GM20431 (cell line): Measurements from ENCODE around the gene GMEB2.
"Not testable (repeated sequence)": the region's sequence is repeated elsewhere in the genome, so short reads cannot be mapped to it uniquely, and the experiment has no call there.

Experiments
- in situ Hi-C: fragments of 300-500 bp; cut with MseI, MboI; formaldehyde crosslinking; loops from one replicate; pipeline ENCODE4 v1.15.0; 2020; ENCODE audit warnings: low sequenced_read_pairs; ENCODE audit not compliant: unreplicated experiment

The GMEB2 gene

DNA sequence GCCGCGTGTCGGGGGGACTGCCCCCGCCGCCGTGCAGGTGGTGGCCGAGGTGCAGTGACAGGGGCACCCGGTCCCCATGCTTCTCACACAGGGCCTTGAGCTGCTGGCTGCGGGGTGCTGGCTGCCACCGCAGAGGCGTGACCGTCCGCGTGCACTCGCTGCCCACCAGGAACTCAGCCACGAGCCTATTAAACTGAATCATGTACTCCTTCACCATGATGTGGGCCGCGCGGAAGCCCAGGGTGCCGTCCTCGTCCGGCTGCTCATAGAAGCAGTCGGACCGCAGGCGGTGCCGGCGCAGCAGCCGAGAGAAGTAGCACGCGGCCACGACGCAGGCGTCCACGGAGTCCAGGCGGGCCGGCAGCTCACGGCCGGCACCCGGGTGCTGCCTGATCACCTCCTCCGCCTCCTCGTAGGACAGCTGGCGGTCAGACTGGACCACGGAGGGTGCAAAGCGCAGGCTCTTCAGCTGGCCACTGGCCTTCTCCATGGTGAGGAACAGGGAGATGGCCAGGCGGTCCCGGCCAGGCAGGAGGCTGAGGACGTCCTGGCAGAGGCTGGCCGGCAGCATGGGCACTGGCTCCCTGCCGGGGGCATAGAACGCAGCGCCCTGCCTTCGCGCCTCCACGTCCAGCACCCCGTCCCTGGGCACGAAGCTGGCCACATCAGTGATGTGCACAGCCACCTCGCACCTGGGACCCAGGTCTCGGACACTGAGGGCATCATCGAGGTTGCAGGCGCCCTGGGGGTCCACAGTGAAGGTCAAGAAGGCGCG, 62.7 kb downstream of the GMEB2 start:
- in situ Hi-C loops: no loop called here

GRCh38 chr20:63563225-63563935, 63.5 kb downstream of the GMEB2 start:
- in situ Hi-C loops: no loop called here

DNA sequence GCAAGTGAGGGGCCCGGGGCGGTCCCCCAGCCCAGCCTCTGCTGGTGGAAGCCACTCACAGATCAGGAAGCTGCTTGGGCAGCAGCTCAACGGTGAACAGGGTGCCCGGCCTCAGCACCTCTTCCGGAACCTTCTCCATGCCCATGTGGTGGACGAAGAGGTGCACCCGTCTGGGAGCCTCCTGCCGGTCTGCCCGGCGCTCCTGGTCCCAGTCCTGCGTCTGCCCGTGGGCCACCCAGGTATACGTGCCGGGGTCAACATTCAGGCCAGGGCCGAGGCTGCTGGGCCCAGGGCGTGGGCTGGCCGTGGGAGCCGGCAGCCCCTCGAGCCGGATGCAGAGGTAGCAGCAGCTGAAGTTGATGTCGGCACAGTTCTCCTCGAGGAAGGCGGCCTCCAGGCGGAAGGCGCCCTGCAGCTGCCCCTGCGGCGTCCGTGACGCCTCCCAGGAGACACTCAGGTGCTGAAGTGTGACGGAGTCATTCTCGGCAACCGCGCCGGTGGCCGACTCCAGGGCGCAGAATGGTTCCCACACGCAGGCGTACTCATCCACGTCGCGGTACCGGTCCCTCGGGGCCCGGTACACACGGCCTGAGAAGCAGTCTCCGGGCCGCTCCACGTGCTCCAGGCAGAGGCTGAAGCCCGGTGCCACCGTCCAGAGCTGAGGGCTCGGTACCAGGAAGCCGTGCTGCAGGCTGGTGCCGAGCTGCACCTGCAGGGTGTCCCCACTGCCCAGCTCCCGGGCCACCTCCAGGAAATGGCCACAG, 64.3 kb downstream of the GMEB2 start:
- in situ Hi-C loops: no loop called here

DNA sequence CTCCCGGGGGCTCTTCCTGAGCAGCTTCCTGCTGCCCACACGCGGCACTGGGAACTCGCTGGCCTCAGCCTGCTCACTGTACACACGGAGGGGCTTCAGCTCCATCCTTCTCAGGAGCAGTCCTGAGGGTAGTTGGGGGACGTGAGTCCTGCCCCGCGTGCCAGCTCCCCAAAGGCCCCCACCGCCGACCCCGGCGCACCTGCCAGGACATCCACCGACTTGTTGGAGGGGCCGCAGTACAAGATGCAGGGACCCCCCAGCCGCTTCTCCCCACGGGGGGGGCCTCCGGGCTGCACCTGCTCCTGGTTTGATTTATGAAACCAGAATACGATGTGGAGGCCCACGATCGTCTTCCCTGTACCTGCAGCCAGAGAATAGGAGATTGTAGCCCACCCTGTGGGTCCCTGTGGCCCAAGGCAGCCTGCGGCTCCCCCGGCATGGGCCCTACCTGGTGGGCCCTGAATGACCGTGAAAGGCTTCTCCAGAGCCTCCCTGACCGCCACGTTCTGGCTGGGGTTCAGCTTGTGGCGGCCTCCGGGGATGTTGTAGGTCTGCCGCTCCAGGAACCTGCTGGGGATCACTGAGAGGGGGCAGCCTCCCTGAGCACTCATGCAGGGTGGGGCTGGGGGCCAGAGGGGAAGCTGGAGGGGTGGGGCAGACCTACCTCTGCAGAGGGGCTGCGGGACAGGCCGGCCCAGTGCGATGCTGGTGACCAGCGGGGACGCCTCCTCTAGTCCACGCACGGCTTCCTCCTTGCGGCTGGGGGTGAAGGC, 65.1 kb downstream of the GMEB2 start:
- in situ Hi-C loops: no loop called here

DNA sequence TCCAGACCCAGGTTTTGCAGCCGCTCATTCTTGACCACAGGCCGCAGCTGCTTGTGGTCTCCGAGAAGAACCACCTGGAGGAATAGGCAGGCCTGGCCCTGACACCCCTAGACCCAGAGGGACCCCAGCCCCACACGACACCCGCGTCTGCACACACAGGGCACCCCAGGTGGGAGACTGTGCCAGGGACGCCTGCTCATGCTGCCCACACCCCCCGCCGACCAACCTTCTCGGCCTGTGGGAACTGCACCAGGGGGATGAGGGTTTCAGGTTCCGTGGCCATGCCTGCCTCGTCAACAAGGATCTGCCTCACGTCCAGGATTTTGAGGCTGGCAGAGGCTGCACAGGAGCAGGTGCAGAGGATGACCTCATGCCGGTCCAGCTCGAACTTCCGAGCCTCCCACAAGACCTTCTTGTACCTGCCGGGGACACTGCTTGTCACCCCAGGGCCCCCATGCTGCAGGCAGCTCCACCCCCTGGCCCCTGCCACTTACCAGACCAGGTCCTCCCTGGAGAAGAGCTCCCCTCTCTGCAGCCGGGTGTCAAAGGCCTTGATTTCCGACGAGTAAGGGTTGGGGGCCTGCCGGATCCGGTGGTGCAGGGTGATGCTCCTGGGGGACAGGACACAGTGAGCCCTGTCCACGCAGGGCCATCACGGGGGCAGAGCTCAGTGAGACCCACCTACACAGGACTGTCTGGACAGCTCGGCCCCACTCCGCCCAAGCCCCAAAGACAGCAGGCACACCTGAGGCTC, 65.9 kb downstream of the GMEB2 start:
- in situ Hi-C loops: no loop called here

DNA sequence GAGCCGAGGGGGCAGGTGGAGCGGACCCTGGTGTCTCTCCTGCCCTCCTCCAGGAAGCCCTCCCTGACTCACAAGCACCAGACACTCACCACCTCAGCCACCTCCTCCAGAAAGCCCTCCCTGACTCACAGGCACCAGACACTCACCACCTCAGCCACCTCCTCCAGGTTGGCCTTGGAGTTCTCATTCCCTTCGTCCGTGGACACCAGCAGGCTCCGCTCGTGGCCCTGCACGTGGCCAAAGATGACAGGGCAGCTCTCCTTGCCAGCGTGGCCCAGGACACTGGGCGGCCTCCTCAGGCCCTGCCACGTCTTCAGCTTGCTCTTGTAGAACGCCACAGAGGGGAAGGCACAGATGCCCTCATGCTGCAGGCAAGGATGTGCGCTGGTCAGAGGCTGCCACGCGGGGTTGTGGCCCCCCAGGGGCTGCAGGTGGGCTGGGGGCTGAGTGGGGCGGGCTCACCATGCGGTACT, 66.5 kb downstream of the GMEB2 start:
- in situ Hi-C loops: no loop called here

DNA sequence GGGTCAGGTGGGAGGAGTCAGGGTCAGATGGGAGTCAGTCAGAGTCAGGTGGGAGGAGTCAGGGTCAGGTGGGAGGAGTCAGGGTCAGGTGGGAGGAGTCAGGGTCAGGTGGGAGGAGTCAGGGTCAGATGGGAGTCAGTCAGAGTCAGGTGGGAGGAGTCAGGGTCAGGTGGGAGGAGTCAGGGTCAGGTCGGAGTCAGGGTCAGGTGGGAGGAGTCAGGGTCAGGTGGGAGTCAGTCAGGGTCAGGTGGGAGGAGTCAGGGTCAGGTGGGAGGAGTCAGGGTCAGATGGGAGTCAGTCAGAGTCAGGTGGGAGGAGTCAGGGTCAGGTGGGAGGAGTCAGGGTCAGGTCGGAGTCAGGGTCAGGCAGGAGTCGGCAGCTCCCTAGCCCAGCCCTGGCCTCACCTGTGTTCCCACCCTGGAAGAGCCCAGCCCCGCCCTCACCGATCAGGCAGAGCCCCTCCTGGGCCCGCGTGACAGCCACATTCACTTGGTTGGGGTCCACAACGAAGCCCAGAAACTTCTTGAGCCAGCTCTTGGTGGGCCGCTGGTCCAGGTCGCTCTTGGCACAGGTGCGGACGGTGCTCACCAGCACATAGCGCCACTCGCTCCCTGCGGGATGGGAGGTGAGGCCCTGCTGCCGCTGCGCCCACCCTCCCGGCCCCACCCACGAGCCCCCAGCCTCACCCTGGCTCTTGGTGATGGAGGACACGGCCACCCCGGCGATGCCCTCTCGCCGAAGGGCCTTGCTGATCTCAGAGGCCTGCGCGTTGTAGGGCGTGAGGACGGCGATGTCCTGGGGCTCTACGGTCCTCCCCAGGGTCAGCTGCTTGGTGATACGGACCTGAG, 67.2 kb downstream of the GMEB2 start:
- in situ Hi-C loops: not testable (repeated sequence)

GRCh38 chr20:63558804-63559484, 68.0 kb downstream of the GMEB2 start:
- in situ Hi-C loops: no loop called here

GRCh38 chr20:63557481-63557891, 69.4 kb downstream of the GMEB2 start:
- in situ Hi-C loops: no loop called here

GRCh38 chr20:63556873-63557478, 69.9 kb downstream of the GMEB2 start:
- in situ Hi-C loops: no loop called here

DNA sequence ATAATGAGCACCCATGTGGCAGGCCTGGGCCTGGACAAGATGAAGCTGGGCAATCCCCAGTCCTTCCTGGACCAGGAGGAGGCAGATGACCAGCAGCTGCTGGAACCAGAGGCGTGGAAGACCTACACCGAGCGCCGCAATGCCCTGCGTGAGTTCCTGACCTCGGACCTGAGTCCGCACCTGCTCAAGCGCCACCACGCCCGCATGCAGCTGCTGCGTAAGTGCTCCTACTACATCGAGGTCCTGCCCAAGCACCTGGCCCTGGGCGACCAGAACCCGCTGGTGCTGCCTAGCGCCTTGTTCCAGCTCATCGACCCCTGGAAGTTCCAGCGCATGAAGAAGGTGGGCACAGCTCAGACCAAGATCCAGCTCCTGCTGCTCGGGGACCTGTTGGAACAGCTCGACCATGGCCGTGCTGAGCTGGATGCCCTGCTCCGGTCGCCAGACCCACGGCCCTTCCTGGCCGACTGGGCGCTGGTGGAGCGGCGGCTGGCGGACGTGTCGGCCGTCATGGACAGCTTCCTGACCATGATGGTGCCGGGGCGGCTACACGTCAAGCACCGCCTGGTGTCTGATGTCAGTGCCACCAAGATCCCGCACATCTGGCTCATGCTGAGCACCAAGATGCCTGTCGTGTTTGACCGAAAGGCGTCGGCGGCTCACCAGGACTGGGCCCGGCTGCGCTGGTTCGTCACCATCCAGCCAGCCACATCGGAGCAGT, 71.1 kb downstream of the GMEB2 start:
- in situ Hi-C loops: no loop called here

- in situ Hi-C loops: no loop called here
These were observed 72.3 kb downstream of the GMEB2 start for GRCh38 chr20:63554361-63555278.

- in situ Hi-C loops: no loop called here
These were observed 73.0 kb downstream of the GMEB2 start, which contains the start of gene FNDC11 for GRCh38 chr20:63553933-63554290. FNDC11 (plus strand) TSS chr20:63554159; CDS start chr20:63555664, 1,505 bp downstream.

DNA sequence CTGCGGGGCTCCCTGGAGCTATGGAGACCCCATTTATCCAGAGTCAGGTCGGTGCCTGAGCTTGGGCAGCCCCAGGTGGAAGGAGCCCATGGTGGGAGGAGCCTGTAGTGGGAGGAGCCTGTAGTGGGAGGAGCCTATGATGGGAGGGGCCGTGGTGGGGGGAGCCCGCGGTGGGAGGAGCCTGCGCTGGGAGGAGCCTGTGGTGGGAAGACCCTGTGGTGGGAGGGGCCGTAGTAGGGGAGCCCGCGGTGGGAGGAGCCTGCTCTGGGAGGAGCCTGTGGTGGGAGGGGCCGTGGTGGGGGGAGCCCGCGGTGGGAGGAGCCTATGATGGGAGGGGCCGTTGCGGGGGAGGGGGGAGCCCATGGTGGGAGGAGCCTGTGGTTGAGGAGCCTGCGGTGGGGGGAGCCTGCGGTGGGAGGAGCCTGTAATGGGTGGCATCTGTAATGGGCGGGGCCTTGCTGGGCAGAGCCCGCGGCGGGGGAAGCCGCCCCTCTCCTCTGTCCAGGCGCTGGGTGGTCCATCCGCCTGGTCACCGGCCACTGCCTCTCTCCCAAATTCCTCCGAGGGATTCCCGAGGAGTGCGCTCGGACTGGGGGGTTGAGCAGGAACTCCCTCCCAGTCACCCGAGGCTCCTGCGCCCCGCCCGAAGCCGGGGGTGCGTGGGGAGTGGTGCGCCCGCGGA, 73.5 kb downstream of the GMEB2 start:
- in situ Hi-C loops: no loop called here

DNA sequence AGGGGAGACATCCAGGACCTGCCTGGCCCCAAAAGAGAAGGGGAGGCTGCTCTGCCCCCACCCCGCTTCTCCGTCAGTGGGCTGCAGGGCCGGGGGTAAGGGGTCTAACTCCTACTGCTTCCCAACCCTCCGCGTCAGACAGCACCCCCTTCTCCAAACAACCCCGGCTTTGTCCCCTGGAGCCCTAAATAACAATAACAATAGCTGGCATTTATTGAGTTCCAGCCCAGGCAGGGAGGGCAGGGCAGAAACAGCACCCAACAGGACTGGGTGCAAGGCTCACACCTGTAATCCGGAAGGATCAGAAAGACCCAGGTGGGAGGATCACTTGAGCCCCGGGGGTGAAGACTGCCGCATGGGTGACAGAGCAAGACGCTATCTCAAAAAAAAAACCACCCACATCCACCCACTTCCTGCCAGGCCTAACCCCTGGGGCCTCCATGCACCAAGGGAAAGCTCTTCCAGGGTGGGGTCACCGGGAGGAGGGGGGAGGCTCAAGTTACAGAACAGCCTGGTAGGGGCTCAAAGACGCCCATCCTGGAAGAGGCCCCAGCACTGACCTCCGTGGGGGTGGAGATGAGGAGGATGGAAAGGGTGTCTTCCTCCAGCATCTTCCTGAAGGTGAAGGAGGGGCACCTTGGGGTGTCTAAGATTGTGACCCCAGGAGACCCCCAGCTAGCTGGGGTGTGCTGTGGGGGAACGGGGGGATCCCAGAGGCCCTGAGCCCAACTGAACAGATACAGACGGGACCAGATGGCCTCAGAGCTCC, 74.2 kb downstream of the GMEB2 start:
- in situ Hi-C loops: no loop called here
